GM18519 (cell line): Measurements from ENCODE around the gene ZNF791.
"Not testable (repeated sequence)": the region's sequence is repeated elsewhere in the genome, so short reads cannot be mapped to it uniquely, and the experiment has no call there.

ENCODE experiments used
- ATAC-seq: cut with Tn5 transposase; IDR thresholded peaks from one replicate; pipeline ENCODE4 v1.9.1; 2021; ENCODE audit warnings: mild to moderate bottlenecking, moderate library complexity; ENCODE audit not compliant: unreplicated experiment, low FRiP score

ZNF791 gene

GRCh38 chr19:12665671-12666264 is 55.0 kb downstream of the ZNF791 start:
- ATAC-seq: no peak

GRCh38 chr19:12666265-12667048 is 55.7 kb downstream of the ZNF791 start, which contains the start of the genes MAN2B1 and WDR83:
TSS of gene MAN2B1 (minus strand) at chr19:12666742. CDS start at chr19:12666701, 41 bp downstream.
TSS of gene WDR83 (plus strand) at chr19:12666807. CDS start at chr19:12669791, 2,984 bp downstream.
- no peak for ATAC-seq

DNA sequence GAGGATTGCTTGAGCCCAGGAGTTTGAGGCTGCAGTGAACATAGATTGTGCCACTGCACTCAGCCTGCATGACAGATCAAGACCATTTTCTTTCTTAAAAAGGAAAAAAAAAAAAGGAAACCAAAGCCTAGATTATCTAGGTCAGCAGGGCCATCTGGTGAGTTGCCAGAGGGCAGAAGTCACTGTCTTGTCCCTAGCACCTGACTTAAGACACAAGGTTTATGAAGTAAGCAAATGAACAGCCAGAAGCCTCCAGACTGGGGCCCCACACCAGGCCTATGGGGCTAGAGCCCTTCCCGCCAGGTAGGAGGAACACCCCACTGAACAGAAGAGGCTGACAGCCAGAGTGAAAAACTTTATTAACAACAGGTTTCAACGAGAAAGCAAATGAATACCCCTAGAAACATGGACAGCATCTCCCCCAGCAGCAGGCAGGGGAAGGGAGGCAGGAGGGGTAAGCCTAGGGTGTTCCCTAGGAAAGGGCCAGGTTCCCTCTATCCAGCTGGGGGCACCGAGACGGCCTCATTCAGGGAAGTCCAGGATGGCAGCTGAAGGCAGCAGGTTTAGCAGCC is 57.1 kb downstream of the ZNF791 start:
- no peak for ATAC-seq

DNA sequence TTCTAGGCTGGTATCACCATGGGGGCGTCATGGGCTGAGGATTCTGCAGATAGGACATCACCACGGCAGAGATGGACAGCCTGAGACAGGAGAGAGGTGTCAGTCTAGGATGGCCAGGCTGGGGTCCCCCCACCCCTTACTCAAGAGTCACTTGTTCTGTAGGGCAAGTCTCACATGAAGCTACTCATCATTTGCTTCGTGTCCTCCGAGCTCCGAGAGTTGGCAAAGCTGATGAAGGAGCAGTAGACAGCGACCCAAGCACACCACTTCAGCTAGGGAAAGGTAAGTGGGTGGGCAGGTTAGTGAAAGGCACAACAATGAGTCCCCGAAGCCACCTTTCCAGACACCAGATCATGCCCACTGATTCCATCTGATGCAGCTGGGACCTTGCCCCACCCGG is 57.6 kb downstream of the ZNF791 start:
- no peak for ATAC-seq

- no peak for ATAC-seq
These were observed 58.2 kb downstream of the ZNF791 start for GRCh38 chr19:12668932-12669269.

- no peak for ATAC-seq
These were observed 58.8 kb downstream of the ZNF791 start for GRCh38 chr19:12669270-12670158.

GRCh38 chr19:12670159-12670928 is 59.6 kb downstream of the ZNF791 start:
- no peak for ATAC-seq

DNA sequence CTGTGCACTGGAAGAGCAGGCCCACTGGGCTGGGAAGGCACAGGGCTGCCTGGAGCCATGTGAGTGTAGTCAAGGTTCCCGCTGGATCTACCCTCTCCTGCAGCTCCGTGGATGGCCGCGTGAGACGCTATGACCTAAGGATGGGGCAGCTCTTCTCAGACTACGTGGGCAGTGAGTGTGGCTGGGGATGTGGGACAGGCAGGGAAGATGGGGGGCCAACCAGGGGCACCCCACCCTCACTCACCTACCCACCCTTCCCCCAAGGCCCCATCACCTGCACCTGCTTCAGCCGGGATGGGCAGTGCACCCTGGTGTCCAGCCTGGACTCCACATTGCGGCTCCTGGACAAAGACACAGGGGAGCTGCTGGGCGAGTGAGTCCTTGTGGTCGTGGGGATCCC is 62.0 kb downstream of the ZNF791 start:
- no peak for ATAC-seq

- ATAC-seq: no peak
These were observed 64.7 kb downstream of the ZNF791 start for GRCh38 chr19:12675399-12675798.

DNA sequence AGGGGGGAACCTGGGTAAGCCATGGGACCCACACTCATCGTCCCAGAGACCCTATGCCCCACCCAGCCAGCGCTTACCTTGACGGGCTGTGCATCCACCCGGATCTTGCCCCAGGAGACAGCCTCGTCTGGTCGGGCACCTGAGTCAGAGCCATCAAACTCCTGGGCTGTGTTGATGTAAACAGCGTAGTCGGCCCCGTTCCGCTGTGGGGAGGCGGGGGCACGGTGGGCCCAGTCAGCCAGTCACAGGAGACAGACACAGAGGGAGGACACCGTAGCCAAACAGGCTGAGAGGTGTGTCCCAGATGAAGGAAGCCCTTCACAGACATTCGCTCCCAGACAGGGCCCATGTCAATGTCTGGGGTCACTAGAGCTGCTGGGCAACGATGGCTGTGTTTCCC is 65.2 kb downstream of the ZNF791 start:
- no peak for ATAC-seq

- no peak for ATAC-seq
These were observed 65.7 kb downstream of the ZNF791 start for GRCh38 chr19:12676384-12676792.

GRCh38 chr19:12676928-12677327 is 66.2 kb downstream of the ZNF791 start:
- ATAC-seq: no peak

GRCh38 chr19:12678039-12678438 is 67.3 kb downstream of the ZNF791 start:
- ATAC-seq: not testable (repeated sequence)

DNA sequence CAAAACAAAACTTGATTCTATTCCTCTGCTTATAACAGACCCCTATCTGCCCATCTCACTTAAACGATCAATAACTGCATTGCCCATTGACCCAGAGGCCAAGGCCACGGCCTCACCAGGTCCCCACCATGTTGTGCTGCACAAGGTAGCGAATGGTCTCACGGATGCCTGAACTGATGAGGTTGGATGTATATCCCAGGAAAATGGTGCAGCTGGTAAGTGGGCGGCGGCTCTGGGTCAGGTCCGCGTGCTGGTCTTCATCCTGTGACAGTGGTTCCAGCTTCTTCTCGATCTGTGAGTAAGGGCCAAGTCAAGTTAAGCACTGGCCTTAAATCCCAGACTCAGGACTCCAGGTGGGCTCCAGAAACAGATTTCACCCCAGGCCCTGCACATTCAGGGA is 69.3 kb downstream of the ZNF791 start:
- ATAC-seq: no peak

DNA sequence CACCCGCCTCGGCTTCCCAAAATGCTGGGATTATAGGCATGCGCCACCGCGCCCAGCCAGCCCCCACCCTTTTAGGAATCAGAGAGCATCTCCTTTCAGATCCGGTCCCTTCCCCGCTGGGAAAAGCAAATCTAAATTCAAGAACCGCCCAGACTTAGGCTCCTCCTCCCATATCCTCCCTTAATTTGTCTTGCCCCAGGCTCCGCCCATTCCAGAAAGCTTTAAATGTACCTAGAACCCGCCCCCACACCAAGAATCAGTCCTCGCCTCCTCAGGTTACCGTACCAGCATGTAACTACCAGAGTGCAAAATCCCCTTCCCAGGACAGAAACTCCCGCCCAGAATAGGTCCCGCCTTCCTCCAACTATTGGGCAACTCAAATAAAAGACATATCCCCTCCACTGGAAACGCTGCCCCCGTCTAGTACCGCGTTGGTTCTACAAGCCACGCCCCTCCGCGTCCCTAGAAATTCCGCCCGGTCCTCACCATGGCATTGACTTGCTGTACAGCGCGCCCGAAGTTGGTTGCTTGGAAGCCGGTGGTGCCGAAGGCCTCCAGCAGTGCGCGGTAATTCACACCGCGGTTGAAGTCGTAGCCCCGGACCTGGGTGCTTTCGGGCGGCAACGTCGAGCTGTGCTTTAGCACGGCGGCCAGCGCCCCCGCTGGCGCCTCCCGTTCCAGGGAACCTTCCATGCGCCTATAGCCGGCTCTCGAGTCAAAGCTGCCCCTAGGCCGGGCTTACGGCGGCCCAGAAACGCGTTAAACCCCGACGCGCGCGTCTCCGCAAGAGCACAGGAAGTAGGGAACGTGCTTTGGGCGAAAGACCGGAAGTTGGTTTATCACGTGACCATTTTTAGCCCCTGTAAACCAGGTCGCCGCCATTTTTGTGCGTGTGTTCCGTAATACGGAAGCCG is 70.6 kb downstream of the ZNF791 start, which contains the start of gene DHPS:
Gene DHPS, minus strand, starts transcription at position 807 of the 914 bp plus-strand sequence. Its CDS starts 114 bp downstream, at position 693.
- peak; percentile 40 for ATAC-seq
